GM10266 (cell line): Measurements from ENCODE around the gene ERCC4.

ENCODE experiments used
- DNase-seq: peaks from one replicate; pipeline ENCODE4 v3.0.0; 2012; ENCODE audit errors: extremely low spot score
- CTCF ChIP-seq: IDR thresholded peaks from 2 replicates; pipeline ENCODE4 v1.5.1; 2012; ENCODE audit warnings: mild to moderate bottlenecking, low read depth; ENCODE audit not compliant: control insufficient read depth, insufficient read depth; ENCODE audit errors: missing control alignments

Gene ERCC4

GRCh38 chr16:13936155-13936554, 16.2 kb downstream of the ERCC4 start:
- TF ChIP-seq CTCF = no peak
- DNase-seq = no peak

DNA sequence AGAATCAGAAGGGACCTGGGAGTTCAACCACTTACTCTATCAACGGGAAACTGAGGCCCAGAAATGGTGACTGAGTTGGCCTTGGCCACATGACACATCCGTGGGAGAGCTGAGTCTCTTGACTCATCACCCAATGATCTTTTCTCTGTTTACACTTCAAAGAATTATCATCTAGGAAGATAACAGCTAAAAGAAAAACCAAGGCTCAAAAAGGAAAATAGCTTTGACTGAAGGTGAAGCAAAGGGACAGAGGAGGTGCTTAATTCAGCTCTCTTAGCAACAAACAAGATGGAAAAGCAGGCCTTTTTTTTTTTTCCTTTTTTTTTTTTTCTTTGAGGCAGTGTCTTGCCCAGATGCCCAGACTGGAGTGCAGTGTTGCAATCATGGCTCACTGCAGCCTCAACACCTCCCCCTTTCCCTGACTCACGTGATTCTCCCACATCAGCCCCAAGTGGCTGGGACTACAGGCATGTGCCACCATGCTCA, 16.7 kb downstream of the ERCC4 start:
- TF ChIP-seq CTCF = no peak
- DNase-seq = no peak

DNA sequence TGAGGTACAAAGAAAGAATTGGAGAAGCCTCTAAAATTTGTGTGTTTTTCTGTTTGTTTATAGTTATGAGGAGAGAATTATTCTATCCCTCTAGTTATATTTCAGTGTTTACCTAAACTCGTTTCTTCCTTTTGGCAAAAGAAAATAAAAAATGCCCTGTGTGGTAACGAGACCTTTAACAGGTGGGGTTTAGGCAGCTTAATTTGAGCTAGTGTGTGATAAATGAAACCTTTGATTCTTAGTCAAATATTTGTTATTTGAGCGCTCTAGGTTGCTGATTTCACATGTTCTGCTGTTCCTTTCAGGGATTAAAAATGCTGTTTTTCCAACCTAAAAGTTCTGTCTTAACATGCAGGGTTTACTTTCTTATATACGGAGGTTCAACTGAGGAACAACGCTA, 17.5 kb downstream of the ERCC4 start:
- TF ChIP-seq CTCF = no peak
- DNase-seq = no peak

DNA sequence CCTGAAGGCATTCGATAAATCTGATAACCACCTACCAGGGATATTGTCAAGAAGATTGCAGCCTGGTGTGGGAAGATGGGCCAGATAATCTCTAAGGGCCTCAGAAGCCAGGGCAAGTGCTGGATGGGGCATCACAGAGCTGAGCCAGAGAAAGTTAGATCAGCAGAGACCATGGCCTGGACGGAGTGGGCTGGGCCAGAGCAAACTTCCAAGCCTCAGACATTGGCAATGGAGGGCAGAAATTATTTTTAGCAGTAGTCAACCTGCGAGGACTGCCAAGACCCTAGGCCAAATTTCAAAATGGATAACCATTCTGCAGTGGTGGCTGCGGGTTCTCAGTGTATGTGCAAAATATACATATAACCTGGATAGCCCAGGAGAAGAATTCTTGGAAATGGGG, 18.5 kb downstream of the ERCC4 start:
- no peak for TF ChIP-seq CTCF
- no peak for DNase-seq

GRCh38 chr16:13939821-13940220, 19.9 kb downstream of the ERCC4 start:
- no peak for TF ChIP-seq CTCF
- DNase-seq = no peak

DNA sequence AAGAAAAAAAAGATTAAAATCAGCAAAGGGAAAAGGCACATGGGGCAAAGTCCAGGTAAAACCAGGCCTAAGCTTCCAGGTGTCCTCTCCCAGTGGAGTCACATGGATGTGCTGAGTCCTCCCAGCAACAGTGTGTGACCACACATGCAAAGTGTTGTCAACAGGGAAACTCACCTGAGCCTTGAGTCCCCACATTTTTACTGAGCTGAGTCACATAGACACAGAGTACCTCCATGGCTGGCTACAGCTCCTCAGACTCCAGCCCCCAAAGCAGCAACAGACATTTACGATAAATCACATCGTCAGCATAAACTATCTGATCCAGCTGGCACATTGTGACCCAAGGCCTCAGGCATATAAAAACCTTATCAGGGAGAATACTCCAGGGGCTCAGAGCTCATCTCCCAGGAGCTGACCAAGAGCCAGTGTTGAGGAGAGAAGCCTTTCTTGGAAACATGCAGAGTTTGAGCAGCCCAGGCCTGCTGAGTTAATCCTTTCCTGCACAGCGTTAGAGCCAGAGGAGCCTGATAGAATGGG, 20.5 kb downstream of the ERCC4 start:
- no peak for DNase-seq
- no peak for TF ChIP-seq CTCF

DNA sequence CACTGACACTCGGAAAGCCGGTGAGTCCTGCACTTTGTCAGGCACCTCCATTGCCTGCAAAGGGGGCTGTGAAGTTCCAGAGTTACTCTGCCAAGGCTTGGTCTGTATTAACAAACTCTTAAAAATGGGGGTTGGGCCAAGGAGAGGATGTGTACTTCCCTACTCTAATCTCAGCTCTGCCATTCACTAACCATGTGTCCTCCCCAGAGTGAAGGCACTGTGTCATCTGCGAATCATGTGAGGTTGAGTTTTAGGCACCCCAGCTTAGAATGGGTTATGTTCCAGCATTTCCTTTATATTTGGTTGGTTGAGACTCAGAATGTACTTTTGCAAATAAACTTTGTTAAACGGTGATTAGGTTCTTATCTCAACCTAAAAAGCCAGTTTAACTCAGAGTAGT, 24.9 kb downstream of the ERCC4 start:
- no peak for DNase-seq
- no peak for TF ChIP-seq CTCF
